ENCODE data around the gene MVP. TPM values are rescaled to one million over a fixed set of nuclear protein-coding genes. Genes with fewer than 3 reads are reported as not detected.

MVP gene
- total and polyA plus RNA-seq, 5 donors: 48.2 to 73.9 (median 61.6) TPM

GRCh38 chr16:29810699-29811169 lies 9.5 kb upstream of the MVP start:
- peak in 1 of 3 donors; percentile 41 for DNase-seq
- Histone ChIP-seq H3K4me1 (ENCODE audit: control insufficient read depth, insufficient read depth, low read length) (peaks cover 2% of the 10 kb centered on the region), H3K27me3 (ENCODE audit: control insufficient read depth, insufficient read depth) (no peaks in the 10 kb centered on the region), H3K27ac (ENCODE audit: low read length) (peak overlapping the region; percentile 63), H3K4me3 (ENCODE audit: low read length) (no peak overlapping the region), H3K9me3 (ENCODE audit: control insufficient read depth, low read length) (no peaks in the 10 kb centered on the region)
- ATAC-seq: no peak
- intact Hi-C loops (cut with DNase I): loop anchor here in 2 of 4 donors (2.0 to 10.0 kb wide), 2 partner anchors 20 to 184 kb away; partner anchors contain the start of genes HIRIP3 (in 1 of the 2), INO80E (in 1 of the 2) and KIF22 (in 1 of the 2)
- 22% methylated on average over 9 of the region's 9 CpGs for WGBS

DNA sequence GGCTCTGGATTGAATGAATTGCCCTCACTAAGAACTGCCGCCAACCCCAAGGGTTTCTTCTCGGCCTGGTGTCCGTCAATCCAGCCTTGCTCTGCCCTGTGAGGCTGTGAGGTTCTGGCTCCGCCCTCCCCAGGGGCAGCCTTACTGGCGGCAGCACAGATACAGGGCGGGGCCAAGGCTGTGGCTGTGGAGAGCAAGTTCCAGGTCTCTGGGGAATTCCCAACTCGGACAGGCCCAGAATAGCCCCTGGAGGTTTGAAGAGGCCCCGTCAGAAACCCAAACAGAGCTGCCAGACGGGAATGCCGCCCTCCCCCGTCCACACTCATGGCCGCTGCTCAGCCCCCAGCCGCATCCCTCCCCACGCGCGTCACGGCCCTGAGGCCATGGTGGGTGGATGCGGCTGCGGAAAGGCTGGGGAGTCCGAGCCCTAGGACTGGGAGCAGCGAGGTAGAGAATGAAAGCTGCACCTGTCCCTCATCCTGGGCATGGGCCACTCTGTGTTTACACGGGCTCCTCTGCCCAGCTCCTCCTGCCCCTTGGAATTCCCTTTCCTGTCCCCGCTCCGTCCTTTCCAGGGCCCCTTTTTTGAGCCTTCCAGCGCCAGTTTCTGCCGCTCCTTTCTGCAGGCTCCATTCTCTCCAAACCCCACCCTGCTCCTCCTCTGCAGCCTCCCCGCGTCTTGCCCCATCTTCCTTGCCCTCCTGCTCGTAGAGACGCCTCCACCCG lies 8.9 kb upstream of the MVP start:
- Histone ChIP-seq H3K4me3 (ENCODE audit: low read length) (peak overlapping the region; percentile 44), H3K9me3 (ENCODE audit: control insufficient read depth, low read length) (no peaks in the 10 kb centered on the region), H3K27me3 (ENCODE audit: control insufficient read depth, insufficient read depth) (no peaks in the 10 kb centered on the region), H3K27ac (ENCODE audit: low read length) (peak overlapping the region; percentile 89), H3K4me1 (ENCODE audit: control insufficient read depth, insufficient read depth, low read length) (peaks cover 2% of the 10 kb centered on the region)
- WGBS: under 1% methylated on average over 31 of the region's 31 CpGs
- ATAC-seq: peak; percentile 76 to 79
- peak; percentile 98 to 99 (median 98) for DNase-seq
- intact Hi-C loops (cut with DNase I): loop anchor here in 2 of 4 donors (2.0 to 10.0 kb wide), 2 partner anchors 21 to 183 kb away; partner anchors contain the start of genes HIRIP3 (in 1 of the 2), INO80E (in 1 of the 2) and KIF22 (in 1 of the 2)

DNA sequence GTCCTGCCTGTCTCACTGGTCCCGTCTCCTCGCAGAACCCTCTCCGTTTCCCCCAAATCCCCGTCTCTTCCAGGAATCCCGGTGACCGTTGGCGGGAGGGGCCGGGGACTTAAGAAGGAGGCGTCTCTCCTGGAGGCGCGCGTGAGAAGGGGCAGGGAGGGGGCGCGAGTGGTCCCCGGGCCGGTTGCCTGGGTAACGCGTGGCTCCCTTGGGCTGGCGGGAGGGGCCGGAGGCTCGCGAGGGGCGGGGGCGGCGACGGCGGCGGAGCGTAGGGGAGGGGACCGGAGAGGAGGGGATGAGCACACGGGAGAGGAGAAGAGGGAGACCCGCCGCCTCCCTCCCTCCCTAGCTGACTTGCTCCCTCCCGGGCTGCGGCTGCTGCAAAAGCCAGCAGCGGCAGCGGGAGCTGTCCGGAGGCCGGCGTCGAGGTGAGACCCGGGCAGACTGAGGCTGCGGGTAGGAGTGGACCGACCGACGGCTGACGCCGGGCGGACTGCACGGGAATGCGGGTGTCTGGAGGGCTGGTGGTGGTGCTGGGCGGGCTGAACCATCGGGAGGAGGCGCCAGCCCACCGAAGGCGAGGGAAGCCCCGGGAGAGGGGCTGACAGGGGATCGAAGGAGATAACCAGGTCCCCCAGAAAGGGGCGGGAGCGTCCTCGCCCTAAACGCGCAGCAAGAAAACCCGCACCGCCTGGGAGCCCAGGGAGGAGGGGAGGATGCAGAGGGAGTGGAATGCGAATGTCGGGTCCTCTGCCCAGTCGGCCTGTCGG lies 8.2 kb upstream of the MVP start, which contains the start of gene PRRT2:
Gene PRRT2 (plus strand): TSS at position 298 of the 770 bp plus-strand sequence. CDS start 862 bp downstream, outside the sequence.
- Histone ChIP-seq H3K4me3 (ENCODE audit: low read length) (peak within 1 kb of the TSS; percentile 44), H3K4me1 (ENCODE audit: control insufficient read depth, insufficient read depth, low read length) (peaks cover 4% of the 10 kb centered on the region), H3K9me3 (ENCODE audit: control insufficient read depth, low read length) (no peaks in the 10 kb centered on the region), H3K27me3 (ENCODE audit: control insufficient read depth, insufficient read depth) (no peaks in the 10 kb centered on the region), H3K27ac (ENCODE audit: low read length) (peak within 1 kb of the TSS; percentile 89)
- 2% methylated on average over 69 of the region's 69 CpGs for WGBS
- peak in 1 of 2 donors; percentile 2 for ATAC-seq
- intact Hi-C loops (cut with DNase I): loop anchor here in 2 of 4 donors (2.0 to 10.0 kb wide), 2 partner anchors 21 to 183 kb away; partner anchors contain the start of genes HIRIP3 (in 1 of the 2), INO80E (in 1 of the 2) and KIF22 (in 1 of the 2)
- DNase-seq: peak; percentile 71 to 93 (median 91)

GRCh38 chr16:29812754-29813643 lies 7.3 kb upstream of the MVP start:
- Histone ChIP-seq H3K4me3 (ENCODE audit: low read length) (no peak overlapping the region), H3K27ac (ENCODE audit: low read length) (peak overlapping the region; percentile 26), H3K4me1 (ENCODE audit: control insufficient read depth, insufficient read depth, low read length) (peaks cover 4% of the 10 kb centered on the region), H3K9me3 (ENCODE audit: control insufficient read depth, low read length) (no peaks in the 10 kb centered on the region), H3K27me3 (ENCODE audit: control insufficient read depth, insufficient read depth) (no peaks in the 10 kb centered on the region)
- DNase-seq (peak in 1 of 3 donors; percentile 41), ATAC-seq (no peak)
- WGBS: 69% methylated on average over 9 of the region's 9 CpGs
- intact Hi-C loops (cut with DNase I): loop anchor here in 1 of 4 donors (10.0 kb wide), 1 partner anchor 182 kb away; the partner anchor contains the start of genes HIRIP3 and INO80E

- no peak overlapping the region for H3K4me3 ChIP-seq (ENCODE audit: low read length)
- ATAC-seq (no peak), DNase-seq (peak in 2 of 3 donors; percentile 57 to 67)
- no peaks in the 10 kb centered on the region for H3K9me3 ChIP-seq (ENCODE audit: control insufficient read depth, low read length)
- WGBS: 69% methylated on average over 24 of the region's 24 CpGs
- no peaks in the 10 kb centered on the region for H3K27me3 ChIP-seq (ENCODE audit: control insufficient read depth, insufficient read depth)
- H3K4me1 ChIP-seq (ENCODE audit: control insufficient read depth, insufficient read depth, low read length): peaks cover 3% of the 10 kb centered on the region
- no peak overlapping the region for H3K27ac ChIP-seq (ENCODE audit: low read length)
- intact Hi-C loops (cut with DNase I): loop anchor here in 1 of 4 donors (10.0 kb wide), 1 partner anchor 181 kb away; the partner anchor contains the start of genes HIRIP3 and INO80E
Measured at GRCh38 chr16:29813644-29814562, 6.4 kb upstream of the MVP start.

GRCh38 chr16:29814592-29814991 lies 5.7 kb upstream of the MVP start:
- DNase-seq (peak in 1 of 3 donors; percentile 54), ATAC-seq (no peak)
- Histone ChIP-seq H3K9me3 (ENCODE audit: control insufficient read depth, low read length) (no peaks in the 10 kb centered on the region), H3K27ac (ENCODE audit: low read length) (no peak overlapping the region), H3K4me1 (ENCODE audit: control insufficient read depth, insufficient read depth, low read length) (peaks cover 2% of the 10 kb centered on the region), H3K27me3 (ENCODE audit: control insufficient read depth, insufficient read depth) (no peaks in the 10 kb centered on the region), H3K4me3 (ENCODE audit: low read length) (no peak overlapping the region)
- intact Hi-C loops (cut with DNase I): loop anchor here in 1 of 4 donors (10.0 kb wide), 1 partner anchor 180 kb away; the partner anchor contains the start of genes HIRIP3 and INO80E
- 61% methylated on average over 5 of the region's 5 CpGs for WGBS

DNA sequence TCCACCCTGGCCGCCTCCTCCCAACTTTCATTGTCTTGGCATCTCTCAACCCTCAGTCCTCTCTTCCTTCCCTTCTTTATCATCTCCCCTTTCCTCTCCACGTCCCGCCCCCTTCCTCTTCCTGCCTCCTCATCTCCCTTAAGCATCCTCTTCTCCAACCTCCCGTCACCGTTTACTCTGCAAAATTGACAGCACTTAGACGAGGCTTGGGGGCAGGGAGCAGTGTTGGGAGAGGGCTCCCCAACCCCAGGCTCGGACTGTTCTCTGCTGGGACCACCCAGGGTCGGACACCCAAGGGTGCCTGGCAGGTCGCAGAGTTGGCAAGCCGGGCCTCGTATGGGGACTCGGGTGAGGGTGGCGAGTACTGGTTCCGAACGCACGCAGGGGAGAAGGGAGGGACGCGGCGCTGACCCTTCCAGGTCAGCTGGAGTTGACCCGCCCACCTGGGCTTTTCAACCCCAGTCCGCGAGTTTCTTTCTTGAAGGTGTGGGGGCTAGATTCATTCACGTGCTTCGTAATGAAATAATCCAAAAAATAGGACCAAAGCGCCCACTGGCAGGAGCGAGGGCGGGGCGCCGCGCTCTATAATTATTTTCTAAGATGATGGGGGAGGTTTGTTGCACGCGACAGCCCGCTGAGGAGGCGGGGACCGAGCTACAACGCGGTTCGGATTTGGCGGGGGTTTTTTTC lies 5.1 kb upstream of the MVP start:
- ATAC-seq (no peak), DNase-seq (peak; percentile 53 to 83 (median 80))
- Histone ChIP-seq H3K4me3 (ENCODE audit: low read length) (peak overlapping the region; percentile 42), H3K9me3 (ENCODE audit: control insufficient read depth, low read length) (no peaks in the 10 kb centered on the region), H3K4me1 (ENCODE audit: control insufficient read depth, insufficient read depth, low read length) (peaks cover 2% of the 10 kb centered on the region), H3K27me3 (ENCODE audit: control insufficient read depth, insufficient read depth) (no peaks in the 10 kb centered on the region), H3K27ac (ENCODE audit: low read length) (peak overlapping the region; percentile 16)
- intact Hi-C loops (cut with DNase I): loop anchor here in 1 of 4 donors (10.0 kb wide), 1 partner anchor 180 kb away; the partner anchor contains the start of genes HIRIP3 and INO80E
- 2% methylated on average over 39 of the region's 39 CpGs for WGBS

GRCh38 chr16:29815793-29816693 lies 4.2 kb upstream of the MVP start, which contains the start of gene PAGR1:
TSS of gene PAGR1 (plus strand) at chr16:29816152. CDS start at chr16:29816526, 374 bp downstream.
- peak; percentile 86 to 87 for ATAC-seq
- intact Hi-C loops (cut with DNase I): loop anchor here in 1 of 4 donors (10.0 kb wide), 1 partner anchor 179 kb away; the partner anchor contains the start of genes HIRIP3 and INO80E
- H3K4me3 ChIP-seq (ENCODE audit: low read length): peak within 1 kb of the TSS; percentile 62
- H3K27me3 ChIP-seq (ENCODE audit: control insufficient read depth, insufficient read depth): no peaks in the 10 kb centered on the region
- H3K4me1 ChIP-seq (ENCODE audit: control insufficient read depth, insufficient read depth, low read length): peaks cover 2% of the 10 kb centered on the region
- peak; percentile 99 for DNase-seq
- H3K27ac ChIP-seq (ENCODE audit: low read length): peak within 1 kb of the TSS; percentile 98
- H3K9me3 ChIP-seq (ENCODE audit: control insufficient read depth, low read length): no peaks in the 10 kb centered on the region
- WGBS: under 1% methylated on average over 70 of the region's 70 CpGs
